ENCODE data around the gene ADCY2.

The ADCY2 gene

GRCh38 chr5:7622498-7622897, 226.6 kb downstream of the ADCY2 start:
- no peak for TF ChIP-seq CTCF (IDR thresholded peaks at IDR 0.05)
- intact Hi-C loops (cut with DNase I; ENCODE audit: low total_unique reads), result no loop called here
- H3K4me1 ChIP-seq, result peaks cover 0 to 3% (median 0%) of the 10 kb centered on the region in 4 donors
- no peaks in the 10 kb centered on the region for H3K36me3 ChIP-seq
- H3K9me3 ChIP-seq, result no peaks in the 10 kb centered on the region
- H3K4me3 ChIP-seq, result no peak overlapping the region
- H3K27me3 ChIP-seq, result no peaks in the 10 kb centered on the region
- no peak for DNase-seq
- H3K27ac ChIP-seq, result no peak overlapping the region

- Histone ChIP-seq H3K27ac (no peak overlapping the region), H3K4me1 (peaks cover 0 to 3% (median 0%) of the 10 kb centered on the region in 4 donors), H3K9me3 (no peaks in the 10 kb centered on the region), H3K27me3 (no peaks in the 10 kb centered on the region), H3K36me3 (no peaks in the 10 kb centered on the region), H3K4me3 (no peak overlapping the region)
- intact Hi-C loops (cut with DNase I; ENCODE audit: low total_unique reads), result no loop called here
- no peak for DNase-seq
- TF ChIP-seq CTCF (IDR thresholded peaks at IDR 0.05), result no peak
Measured at GRCh38 chr5:7625740-7626139, 229.8 kb downstream of the ADCY2 start.

GRCh38 chr5:7628248-7628647, 232.3 kb downstream of the ADCY2 start:
- Histone ChIP-seq H3K27me3 (no peaks in the 10 kb centered on the region), H3K4me1 (no peaks in the 10 kb centered on the region), H3K4me3 (no peak overlapping the region), H3K36me3 (no peaks in the 10 kb centered on the region), H3K9me3 (no peaks in the 10 kb centered on the region), H3K27ac (no peak overlapping the region)
- TF ChIP-seq CTCF (IDR thresholded peaks at IDR 0.05), result no peak
- intact Hi-C loops (cut with DNase I; ENCODE audit: low total_unique reads), result no loop called here
- DNase-seq, result no peak

GRCh38 chr5:7628820-7629219, 232.9 kb downstream of the ADCY2 start:
- Histone ChIP-seq H3K36me3 (no peaks in the 10 kb centered on the region), H3K27ac (no peak overlapping the region), H3K4me1 (no peaks in the 10 kb centered on the region), H3K27me3 (no peaks in the 10 kb centered on the region), H3K4me3 (no peak overlapping the region), H3K9me3 (no peaks in the 10 kb centered on the region)
- no peak for DNase-seq
- no peak for TF ChIP-seq CTCF (IDR thresholded peaks at IDR 0.05)
- intact Hi-C loops (cut with DNase I; ENCODE audit: low total_unique reads), result no loop called here

- intact Hi-C loops (cut with DNase I; ENCODE audit: low total_unique reads), result no loop called here
- Histone ChIP-seq H3K4me1 (no peaks in the 10 kb centered on the region), H3K4me3 (no peak overlapping the region), H3K27ac (no peak overlapping the region), H3K9me3 (no peaks in the 10 kb centered on the region), H3K27me3 (no peaks in the 10 kb centered on the region), H3K36me3 (no peaks in the 10 kb centered on the region)
- no peak for DNase-seq
- TF ChIP-seq CTCF (IDR thresholded peaks at IDR 0.05), result no peak
Measured at GRCh38 chr5:7629561-7629960, 233.6 kb downstream of the ADCY2 start.

- DNase-seq, result no peak
- Histone ChIP-seq H3K27ac (no peak overlapping the region), H3K4me1 (no peaks in the 10 kb centered on the region), H3K4me3 (no peak overlapping the region), H3K27me3 (no peaks in the 10 kb centered on the region), H3K9me3 (no peaks in the 10 kb centered on the region), H3K36me3 (no peaks in the 10 kb centered on the region)
- intact Hi-C loops (cut with DNase I; ENCODE audit: low total_unique reads), result no loop called here
- no peak for TF ChIP-seq CTCF (IDR thresholded peaks at IDR 0.05)
Measured at GRCh38 chr5:7634837-7635236, 238.9 kb downstream of the ADCY2 start.
